ENCODE results near the gene REXO1. TPM values are rescaled to one million over a fixed set of nuclear protein-coding genes. Genes with fewer than 3 reads are reported as not detected.
"Not testable (repeated sequence)": the region's sequence is repeated elsewhere in the genome, so short reads cannot be mapped to it uniquely, and the experiment has no call there.

REXO1 gene, protein sequence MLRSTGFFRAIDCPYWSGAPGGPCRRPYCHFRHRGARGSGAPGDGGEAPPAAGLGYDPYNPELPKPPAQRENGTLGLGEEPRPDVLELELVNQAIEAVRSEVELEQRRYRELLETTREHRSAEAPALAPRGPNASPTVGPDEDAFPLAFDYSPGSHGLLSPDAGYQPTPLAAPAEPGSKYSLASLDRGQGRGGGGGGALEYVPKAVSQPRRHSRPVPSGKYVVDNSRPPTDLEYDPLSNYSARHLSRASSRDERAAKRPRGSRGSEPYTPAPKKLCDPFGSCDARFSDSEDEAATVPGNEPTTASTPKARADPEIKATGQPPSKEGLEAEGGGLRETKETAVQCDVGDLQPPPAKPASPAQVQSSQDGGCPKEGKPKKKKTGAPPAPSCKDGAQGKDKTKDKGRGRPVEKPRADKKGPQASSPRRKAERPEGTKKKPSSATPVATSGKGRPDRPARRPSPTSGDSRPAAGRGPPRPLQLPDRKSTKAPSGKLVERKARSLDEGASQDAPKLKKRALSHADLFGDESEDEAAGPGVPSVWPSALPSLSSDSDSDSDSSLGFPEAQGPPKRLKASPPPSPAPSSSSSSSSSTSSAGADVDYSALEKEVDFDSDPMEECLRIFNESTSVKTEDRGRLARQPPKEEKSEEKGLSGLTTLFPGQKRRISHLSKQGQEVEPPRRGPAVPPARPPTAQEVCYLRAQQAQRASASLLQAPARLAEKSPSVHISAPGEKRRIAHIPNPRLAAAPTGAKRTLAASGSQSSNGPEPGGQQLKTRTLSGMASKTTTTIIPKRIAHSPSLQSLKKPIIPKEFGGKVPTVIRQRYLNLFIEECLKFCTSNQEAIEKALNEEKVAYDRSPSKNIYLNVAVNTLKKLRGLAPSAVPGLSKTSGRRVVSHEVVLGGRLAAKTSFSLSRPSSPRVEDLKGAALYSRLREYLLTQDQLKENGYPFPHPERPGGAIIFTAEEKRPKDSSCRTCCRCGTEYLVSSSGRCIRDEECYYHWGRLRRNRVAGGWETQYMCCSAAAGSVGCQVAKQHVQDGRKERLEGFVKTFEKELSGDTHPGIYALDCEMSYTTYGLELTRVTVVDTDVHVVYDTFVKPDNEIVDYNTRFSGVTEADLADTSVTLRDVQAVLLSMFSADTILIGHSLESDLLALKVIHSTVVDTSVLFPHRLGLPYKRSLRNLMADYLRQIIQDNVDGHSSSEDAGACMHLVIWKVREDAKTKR
- total RNA-seq: 10 to 100 TPM; 57.9 to 60.4 TPM

DNA sequence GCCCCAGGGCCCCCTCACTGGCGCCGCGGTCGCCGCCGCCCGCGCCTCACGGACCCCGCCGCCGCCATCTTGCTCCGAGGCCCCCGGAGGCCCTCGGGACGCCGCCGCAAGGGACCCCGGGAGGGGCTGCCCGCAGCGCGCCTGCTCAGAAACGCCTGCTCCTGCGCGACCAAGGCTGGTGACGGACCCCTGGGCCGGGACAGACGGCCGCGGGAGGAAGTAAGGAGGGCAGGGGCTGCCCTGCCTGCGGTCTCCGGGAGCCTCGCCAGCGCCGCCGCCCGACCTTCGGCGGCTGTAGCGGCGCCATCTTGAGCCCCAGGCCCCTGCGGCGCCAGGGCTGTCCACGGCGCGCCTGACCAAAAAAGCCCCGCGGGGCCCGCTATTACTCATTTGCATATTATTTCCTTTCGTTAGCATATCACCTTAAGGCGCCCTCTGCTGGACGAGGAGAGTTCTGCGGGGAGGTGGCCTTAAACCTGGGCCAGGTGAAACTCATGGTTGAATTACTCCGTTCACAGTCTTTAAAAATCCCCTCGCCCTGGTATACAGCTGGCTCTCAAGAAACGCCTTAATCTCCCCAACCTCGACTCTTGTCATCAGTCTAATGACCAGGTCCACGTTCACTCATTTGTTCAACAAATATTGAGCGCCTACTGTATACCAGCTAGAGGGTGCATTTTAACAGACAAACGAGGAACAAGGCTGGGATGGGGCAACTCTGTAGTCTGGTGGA, at the start of gene REXO1:
Gene REXO1 (minus strand): TSS at position 85 of the 733 bp plus-strand sequence. CDS start 125 bp downstream, outside the sequence.
- H3K9me3 Mint-ChIP-seq: no peaks in the 10 kb centered on the region
- ATAC-seq (ENCODE audit: low read depth) (peak; percentile 75), DNase-seq (peak; percentile 98)
- peaks cover 3% of the 10 kb centered on the region for H3K36me3 Mint-ChIP-seq
- peak within 1 kb of the TSS; percentile 93 for H3K27ac Mint-ChIP-seq
- H3K4me3 Mint-ChIP-seq: peak within 1 kb of the TSS; percentile 91
- peaks cover 34% of the 10 kb centered on the region for H3K4me1 Mint-ChIP-seq
- H3K27me3 Mint-ChIP-seq: no peaks in the 10 kb centered on the region
- POLR2A ChIA-PET: no interaction called here

DNA sequence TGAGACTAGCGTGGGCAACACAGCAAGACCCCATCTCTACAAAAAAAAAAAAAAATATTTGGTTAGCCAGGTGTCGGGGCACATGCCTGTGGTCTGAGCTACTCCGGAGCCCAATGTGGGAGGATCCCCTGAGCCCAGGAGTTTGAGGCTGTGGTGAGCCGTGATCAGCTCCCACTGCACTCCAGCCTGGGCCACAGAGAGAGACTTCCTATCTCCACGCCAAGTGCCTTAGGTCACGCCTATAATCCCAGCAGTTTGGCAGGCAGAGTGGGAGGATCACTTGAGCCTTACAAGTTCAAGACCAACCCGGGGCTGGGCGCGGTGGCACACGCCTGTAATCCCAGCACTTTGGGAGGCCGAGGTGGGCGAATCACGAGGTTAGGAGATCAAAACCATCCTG, 48.2 kb upstream of the REXO1 start:
- peak overlapping the region; percentile 99 for H3K27ac Mint-ChIP-seq
- peak overlapping the region; percentile 85 for H3K4me3 Mint-ChIP-seq
- H3K4me1 Mint-ChIP-seq: peaks cover 20% of the 10 kb centered on the region

DNA sequence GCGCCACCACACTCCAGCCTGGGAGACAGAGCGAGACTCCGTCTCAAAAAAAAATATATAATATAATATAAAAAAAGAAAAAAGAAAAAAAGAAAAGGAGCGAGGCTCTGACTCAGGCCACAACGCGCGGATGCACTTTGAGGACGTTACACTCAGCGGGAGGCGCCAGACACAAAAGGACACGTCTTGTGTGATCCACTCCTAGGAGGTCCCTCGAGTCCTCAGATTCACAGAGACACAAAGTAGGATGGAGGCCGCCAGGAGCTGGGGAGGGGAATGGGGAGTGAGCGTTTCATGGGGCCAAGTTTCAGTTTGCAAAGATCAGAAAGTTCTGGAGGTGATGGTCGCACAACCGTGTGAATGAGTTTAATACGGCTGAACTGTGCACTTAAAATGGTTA, 45.5 kb upstream of the REXO1 start:
- no peaks in the 10 kb centered on the region for H3K9me3 Mint-ChIP-seq
- H3K4me1 Mint-ChIP-seq: peaks cover 25% of the 10 kb centered on the region
- H3K4me3 Mint-ChIP-seq: no peak overlapping the region
- H3K27me3 Mint-ChIP-seq: no peaks in the 10 kb centered on the region
- POLR2A ChIA-PET: interaction anchor here (0.6 to 7.1 kb wide), 3 partner anchors 11 to 1879 kb away, joined by 3 to 103 read pairs (median 67); partner anchors contain the start of gene ABHD17A
- no peak for ATAC-seq (ENCODE audit: low read depth)
- H3K27ac Mint-ChIP-seq: no peak overlapping the region
- DNase-seq: no peak
- no peaks in the 10 kb centered on the region for H3K36me3 Mint-ChIP-seq

More for the DNA sequence above, 48.2 kb upstream of the REXO1 start:
- POLR2A ChIA-PET: interaction anchor here (0.6 to 7.1 kb wide), 13 partner anchors 9 to 341 kb away, joined by 3 to 103 read pairs (median 7); partner anchors contain the start of genes ABHD17A, ADAT3 and SCAMP4
- no peaks in the 10 kb centered on the region for H3K36me3 Mint-ChIP-seq
- H3K9me3 Mint-ChIP-seq: no peaks in the 10 kb centered on the region
- DNase-seq: no peak
- no peak for ATAC-seq (ENCODE audit: low read depth)
- no peaks in the 10 kb centered on the region for H3K27me3 Mint-ChIP-seq

DNA sequence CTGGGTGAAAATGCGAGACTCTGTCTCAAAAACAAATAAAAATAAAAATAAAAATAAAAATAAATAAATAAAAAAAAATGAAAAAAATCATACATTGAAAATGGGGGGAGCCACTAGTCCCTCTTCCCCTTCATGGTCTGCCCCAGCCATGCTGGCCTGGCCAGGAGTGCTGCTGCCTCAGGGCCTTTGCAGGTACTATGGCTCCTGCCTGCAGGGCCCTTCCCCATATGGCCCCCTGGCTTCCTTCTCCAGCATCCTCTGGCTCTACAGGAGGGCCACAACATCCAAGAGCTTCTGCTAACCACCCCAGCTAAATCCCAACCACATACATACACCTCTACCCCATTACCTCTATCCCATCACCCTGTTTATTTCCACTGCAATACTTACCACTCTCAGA, 41.6 kb upstream of the REXO1 start:
- no peaks in the 10 kb centered on the region for H3K9me3 Mint-ChIP-seq

DNA sequence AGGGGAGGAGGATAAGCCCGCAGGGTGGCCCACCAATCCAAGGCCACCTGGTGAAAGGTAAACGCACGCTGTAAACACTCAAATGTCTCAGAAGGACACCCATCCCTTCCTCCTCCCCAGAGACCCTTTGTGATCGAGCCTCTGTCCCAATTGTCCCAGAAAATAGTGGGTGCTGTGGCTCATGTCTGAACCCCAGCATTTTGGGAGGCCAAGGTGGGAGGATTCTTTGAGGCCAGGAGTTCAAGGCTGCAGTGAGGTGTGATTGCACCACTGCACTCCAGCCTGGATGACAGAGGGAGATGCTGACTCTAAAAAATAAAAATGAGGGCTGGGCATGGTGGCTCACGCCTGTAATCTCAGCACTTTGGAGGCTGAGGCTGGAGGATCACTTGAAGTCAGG, 40.1 kb upstream of the REXO1 start:
- DNase-seq: no peak
- Mint-ChIP-seq H3K27me3 (no peaks in the 10 kb centered on the region), H3K9me3 (no peaks in the 10 kb centered on the region), H3K27ac (no peak overlapping the region), H3K4me1 (peaks cover 19% of the 10 kb centered on the region), H3K4me3 (no peak overlapping the region), H3K36me3 (peaks cover 10% of the 10 kb centered on the region)
- POLR2A ChIA-PET: no interaction called here
- no peak for ATAC-seq (ENCODE audit: low read depth)

More for the DNA sequence above, 41.6 kb upstream of the REXO1 start:
- H3K36me3 Mint-ChIP-seq: no peaks in the 10 kb centered on the region
- ATAC-seq (ENCODE audit: low read depth) (no peak), DNase-seq (no peak)
- H3K4me3 Mint-ChIP-seq: no peak overlapping the region
- peak overlapping the region; percentile 6 for H3K27ac Mint-ChIP-seq
- peaks cover 17% of the 10 kb centered on the region for H3K4me1 Mint-ChIP-seq
- POLR2A ChIA-PET: no interaction called here
- no peaks in the 10 kb centered on the region for H3K27me3 Mint-ChIP-seq

DNA sequence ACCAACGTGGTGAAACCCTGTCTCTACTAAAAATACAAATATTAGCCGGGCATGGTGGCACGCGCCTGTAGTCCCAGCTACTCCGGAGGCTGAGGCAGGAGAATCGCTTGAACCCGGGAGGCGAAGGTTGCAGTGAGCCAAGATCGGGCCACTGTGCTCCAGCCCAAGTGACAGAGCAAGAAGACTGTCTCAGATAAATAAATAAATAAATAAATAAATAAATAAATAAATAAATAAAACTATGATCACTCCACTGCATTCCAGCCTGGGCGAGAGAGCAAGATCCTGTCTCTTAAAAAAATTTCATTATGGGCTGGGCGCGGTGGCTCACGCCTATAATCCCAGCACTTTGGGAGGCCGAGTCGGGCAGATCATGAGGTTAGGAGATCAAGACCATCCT, 38.1 kb upstream of the REXO1 start:
- not testable (repeated sequence) for ATAC-seq (ENCODE audit: low read depth); DNase-seq; H3K27ac Mint-ChIP-seq; H3K4me3 Mint-ChIP-seq; H3K27me3 Mint-ChIP-seq; H3K9me3 Mint-ChIP-seq
- Mint-ChIP-seq H3K4me1 (peaks cover 33% of the 10 kb centered on the region), H3K36me3 (peaks cover 18% of the 10 kb centered on the region)
- POLR2A ChIA-PET: interaction anchor here (0.6 to 6.9 kb wide), 4 partner anchors 10 to 373 kb away, joined by 3 to 103 read pairs (median 26); no protein-coding TSS in a partner anchor

DNA sequence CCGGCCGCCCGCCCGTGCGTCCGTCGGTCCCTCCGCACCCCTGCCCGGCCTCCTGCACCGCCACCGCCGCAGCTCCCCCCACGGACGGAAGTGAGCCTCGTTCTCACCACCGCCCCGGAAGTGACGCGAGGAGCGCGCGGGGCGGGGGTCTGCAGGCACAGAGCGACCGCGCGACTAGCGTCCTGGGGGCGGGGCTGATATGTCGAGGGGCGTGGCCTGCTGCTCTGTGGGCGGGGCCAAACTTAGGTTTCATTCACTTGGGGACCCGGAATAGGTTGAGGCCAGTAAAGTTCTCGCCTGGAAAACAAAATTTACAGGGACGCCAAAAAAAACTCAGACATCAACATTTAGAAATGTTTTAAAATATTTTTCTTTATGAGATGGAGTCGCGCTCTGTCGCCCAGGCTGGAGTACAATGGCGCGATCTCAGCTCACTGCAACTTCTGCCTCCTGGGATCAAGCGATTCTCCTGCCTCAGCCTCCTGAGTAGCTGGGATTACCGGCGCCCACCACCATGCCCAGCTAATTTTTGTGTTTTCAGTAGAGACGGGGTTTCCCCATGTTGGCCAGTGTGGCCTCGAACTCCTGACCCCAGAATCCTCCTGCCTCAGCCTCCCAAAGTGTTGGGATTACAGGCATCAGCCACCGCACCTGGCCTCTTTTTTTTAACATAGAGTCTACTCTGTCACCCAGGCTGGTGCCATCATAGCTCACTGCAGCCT, 37.3 kb upstream of the REXO1 start, which contains the start of gene ABHD17A:
Gene ABHD17A (minus strand): TSS at position 99 of the 722 bp plus-strand sequence. CDS start 3,930 bp downstream, outside the sequence.
- peaks cover 18% of the 10 kb centered on the region for H3K36me3 Mint-ChIP-seq
- H3K4me1 Mint-ChIP-seq: peaks cover 33% of the 10 kb centered on the region
- ATAC-seq (ENCODE audit: low read depth) (peak; percentile 56), DNase-seq (peak; percentile 96)
- H3K27me3 Mint-ChIP-seq, H3K9me3 Mint-ChIP-seq: not testable (repeated sequence)
- peak within 1 kb of the TSS; percentile 99 for H3K27ac Mint-ChIP-seq
- peak within 1 kb of the TSS; percentile 99 for H3K4me3 Mint-ChIP-seq
- POLR2A ChIA-PET: interaction anchor here (0.5 to 6.9 kb wide), 10 partner anchors 10 to 374 kb away, joined by 3 to 103 read pairs (median 4); partner anchors contain the start of gene CSNK1G2

DNA sequence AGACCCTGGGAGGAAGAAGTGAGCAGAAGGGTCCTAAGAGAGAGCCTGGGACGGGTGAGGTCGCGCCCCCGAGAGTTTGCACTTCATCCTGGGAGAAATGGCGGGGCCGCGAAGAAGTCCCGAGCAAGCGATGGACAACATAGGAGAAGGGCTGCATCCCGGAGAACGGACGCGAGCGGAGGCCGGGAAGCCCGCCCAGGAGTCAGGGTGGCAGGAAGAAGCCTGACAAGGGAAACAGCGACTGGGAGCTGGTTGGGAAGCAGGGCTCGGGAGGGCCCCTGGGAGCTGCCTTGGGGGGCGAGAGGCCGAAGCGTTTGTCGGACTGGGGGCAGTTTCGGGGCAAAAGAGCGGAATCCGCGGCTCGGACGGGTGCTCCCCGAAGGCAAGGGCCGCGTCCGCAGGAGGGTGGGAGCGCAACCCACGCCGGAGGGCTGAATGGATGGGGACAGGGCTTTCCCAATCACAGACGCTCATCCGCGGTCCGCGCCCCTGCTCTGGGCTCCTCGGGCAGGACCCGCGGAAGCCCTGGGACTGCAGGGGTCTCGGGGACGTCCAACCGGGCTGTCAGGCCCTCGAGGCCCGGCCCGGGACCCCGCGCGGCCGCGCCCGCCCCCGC, 36.5 kb upstream of the REXO1 start:
- H3K4me3 Mint-ChIP-seq: peak overlapping the region; percentile 99
- no peaks in the 10 kb centered on the region for H3K27me3 Mint-ChIP-seq
- DNase-seq: peak; percentile 60
- peaks cover 18% of the 10 kb centered on the region for H3K36me3 Mint-ChIP-seq
- POLR2A ChIA-PET: interaction anchor here (0.5 to 6.9 kb wide), 10 partner anchors 9 to 198 kb away, joined by 3 to 103 read pairs (median 4); partner anchors contain the start of gene CSNK1G2
- ATAC-seq (ENCODE audit: low read depth): no peak
- peaks cover 28% of the 10 kb centered on the region for H3K4me1 Mint-ChIP-seq
- H3K9me3 Mint-ChIP-seq: no peaks in the 10 kb centered on the region
- peak overlapping the region; percentile 99 for H3K27ac Mint-ChIP-seq

DNA sequence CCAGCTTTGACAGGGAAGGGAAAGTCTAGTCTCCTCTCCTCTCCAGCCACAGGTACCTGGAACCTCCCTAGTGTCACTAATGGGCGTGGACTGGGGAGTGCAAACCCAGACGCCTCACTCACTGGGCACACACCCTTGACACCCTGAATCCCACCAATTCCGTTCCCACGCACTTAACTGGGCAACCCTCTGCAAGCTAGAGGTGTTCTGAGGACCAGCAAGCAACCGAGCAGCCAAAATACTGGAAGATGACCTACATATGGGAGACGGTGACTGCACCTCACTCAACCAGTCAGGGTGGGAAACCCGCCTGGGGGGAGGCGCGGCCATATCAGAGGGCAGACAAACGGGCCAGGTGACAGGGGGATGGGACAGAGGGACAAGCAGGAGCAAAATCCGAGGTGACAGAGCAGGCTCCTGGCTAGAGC, 36.0 kb upstream of the REXO1 start:
- DNase-seq (peak; percentile 60), ATAC-seq (ENCODE audit: low read depth) (peak; percentile 20)
- H3K27me3 Mint-ChIP-seq: no peaks in the 10 kb centered on the region
- H3K4me1 Mint-ChIP-seq: peaks cover 28% of the 10 kb centered on the region
- H3K36me3 Mint-ChIP-seq: peaks cover 18% of the 10 kb centered on the region
- no peaks in the 10 kb centered on the region for H3K9me3 Mint-ChIP-seq
- POLR2A ChIA-PET: interaction anchor here (0.8 to 6.9 kb wide), 7 partner anchors 9 to 198 kb away, joined by 3 to 103 read pairs (median 6); no protein-coding TSS in a partner anchor
- H3K27ac Mint-ChIP-seq: peak overlapping the region; percentile 99
- peak overlapping the region; percentile 99 for H3K4me3 Mint-ChIP-seq

DNA sequence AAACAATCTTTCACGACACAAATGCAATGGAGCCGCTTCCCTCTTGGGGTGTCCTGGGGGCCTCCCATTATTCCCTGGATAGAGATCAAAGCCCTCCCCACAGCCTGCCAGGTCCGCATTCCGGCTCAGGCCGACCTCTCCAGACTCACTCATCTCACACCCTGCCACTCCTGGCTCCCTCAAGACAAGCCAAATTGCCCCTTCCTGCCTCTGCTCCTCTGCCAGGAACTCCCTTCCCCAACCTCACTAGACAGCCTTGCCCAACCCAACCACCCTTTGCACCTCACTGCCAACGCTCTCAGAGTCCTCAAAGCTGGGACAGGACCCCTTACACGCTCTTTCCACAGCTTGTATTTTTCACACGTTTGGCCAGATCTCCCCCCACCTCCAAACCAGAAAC, 35.5 kb upstream of the REXO1 start:
- H3K4me1 Mint-ChIP-seq: peaks cover 28% of the 10 kb centered on the region
- H3K27ac Mint-ChIP-seq: peak overlapping the region; percentile 99
- POLR2A ChIA-PET: interaction anchor here (0.5 to 6.9 kb wide), 7 partner anchors 8 to 199 kb away, joined by 3 to 103 read pairs (median 6); no protein-coding TSS in a partner anchor
- ATAC-seq (ENCODE audit: low read depth) (no peak), DNase-seq (no peak)
- peaks cover 18% of the 10 kb centered on the region for H3K36me3 Mint-ChIP-seq
- no peaks in the 10 kb centered on the region for H3K9me3 Mint-ChIP-seq
- H3K27me3 Mint-ChIP-seq: no peaks in the 10 kb centered on the region
- peak overlapping the region; percentile 99 for H3K4me3 Mint-ChIP-seq
